PC-3 (cell line): ENCODE data around the gene HLCS. TPM values are rescaled to one million over a fixed set of nuclear protein-coding genes. Genes with fewer than 3 reads are reported as not detected.

ENCODE experiments used
- ATAC-seq: fragments of 200-7000 bp; cut with Tn5 transposase; 2 replicates; pipeline ENCODE4 v1.9.1; 2020; ENCODE audit warnings: mild to moderate bottlenecking, moderate library complexity
- BruUV-seq: library from RNA; stranded (reverse); fragments of 400-500 nt; replicated peaks from 2 replicates; lab custom pipeline; 2021; lab: Mats Ljungman, UMichigan
- CTCF ChIA-PET: fragments of 300-600 bp; sonication (Branson Sonifier 250); formaldehyde crosslinking; loops from one replicate; lab custom pipeline; 2022; ENCODE audit warnings: antibody characterized with exemption; lab: Charles Lee
- POLR2A ChIA-PET: fragments of 300-600 bp; sonication (Branson Sonifier 250); formaldehyde crosslinking; loops from one replicate; lab custom pipeline; 2022; ENCODE audit warnings: antibody characterized with exemption; ENCODE audit not compliant: unreplicated experiment; lab: Charles Lee
- DNase-seq: peaks from one replicate; pipeline ENCODE4 v3.0.0-alpha.2; 2015
- H2AFZ ChIP-seq: fragments of 300-600 bp; sonication (generic); 2 replicates; pipeline ENCODE4 v1.6.0; 2016; ENCODE audit warnings: antibody characterized with exemption, low read length
- H3F3A ChIP-seq: fragments of 300-600 bp; sonication (generic); one replicate; pipeline ENCODE4 v1.6.0; 2017; ENCODE audit warnings: antibody characterized with exemption, low read length, control low read depth, mild to moderate bottlenecking; ENCODE audit not compliant: unreplicated experiment
- H3K27ac ChIP-seq: fragments of 300-600 bp; sonication (generic); 2 replicates; pipeline ENCODE4 v1.5.1; 2016; ENCODE audit warnings: mild to moderate bottlenecking, low read length
- H3K27me3 ChIP-seq: fragments of 300-600 bp; sonication (generic); 2 replicates; pipeline ENCODE4 v1.6.1; 2016; ENCODE audit warnings: low read length, mixed read lengths
- H3K36me3 ChIP-seq: fragments of 300-600 bp; sonication (generic); 2 replicates; pipeline ENCODE4 v1.6.1; 2016; ENCODE audit warnings: low read depth, mixed run types, low read length, mixed read lengths
- H3K4me1 ChIP-seq: fragments of 300-600 bp; sonication (generic); 2 replicates; pipeline ENCODE4 v1.5.1; 2016; ENCODE audit warnings: low read length; ENCODE audit not compliant: insufficient read depth
- H3K4me2 ChIP-seq: fragments of 300-600 bp; sonication (generic); 2 replicates; pipeline ENCODE4 v1.6.0; 2016; ENCODE audit warnings: low read length
- H3K4me3 ChIP-seq: fragments of 300-600 bp; sonication (generic); 2 replicates; pipeline ENCODE4 v1.5.1; 2016; ENCODE audit warnings: mild to moderate bottlenecking, low read length, mixed read lengths
- H3K79me2 ChIP-seq: fragments of 300-600 bp; sonication (generic); 2 replicates; pipeline ENCODE4 v1.6.1; 2017; ENCODE audit warnings: low read length, mixed read lengths
- H3K9ac ChIP-seq: fragments of 300-600 bp; sonication (generic); 2 replicates; pipeline ENCODE4 v1.6.0; 2016; ENCODE audit warnings: mild to moderate bottlenecking, low read length
- H3K9me2 ChIP-seq: fragments of 300-600 bp; sonication (generic); replicated peaks from 2 replicates; pipeline ENCODE4 v1.6.1; 2016; ENCODE audit warnings: mixed run types, low read length, mixed read lengths
- H3K9me3 ChIP-seq: fragments of 300-600 bp; sonication (generic); 2 replicates; pipeline ENCODE4 v1.6.1; 2016; ENCODE audit warnings: low read length, mixed read lengths
- H4K20me1 ChIP-seq: fragments of 300-600 bp; sonication (generic); 2 replicates; pipeline ENCODE4 v1.6.1; 2016; ENCODE audit warnings: low read length, mixed read lengths
- EZH2 ChIP-seq: fragments of 300-600 bp; sonication (generic); IDR thresholded peaks from one replicate; pipeline ENCODE4 v1.6.1; 2017; ENCODE audit warnings: antibody characterized with exemption, mild to moderate bottlenecking, low read length; ENCODE audit not compliant: unreplicated experiment
- EZH2phosphoT487 ChIP-seq: fragments of 300-600 bp; sonication (generic); IDR thresholded peaks from 2 replicates; pipeline ENCODE4 v1.6.1; 2018; ENCODE audit warnings: mild to moderate bottlenecking, antibody characterized with exemption, low read length, borderline replicate concordance
- intact Hi-C: fragments of 100-400 bp; cut with micrococcal nuclease; formaldehyde crosslinking; loops from 2 replicates; pipeline ENCODE4 v1.9.0; 2023
- total RNA-seq: library from RNA; depleted of rRNA; stranded (reverse); fragments of >200 nt; gene quantifications from 2 replicates; pipeline ENCODE4 v1.2.3, GENCODE V29; 2014
- TF ChIP-seq, protein P1 (sequence below): fragments of 300-600 bp; sonication (generic); conservative IDR thresholded peaks from 2 replicates; pipeline ENCODE4 v1.5.1; 2017; ENCODE audit warnings: antibody characterized with exemption, low read depth, mild to moderate bottlenecking, low read length

HLCS gene
- total RNA-seq, 1 experiment from 2014 or later: 44.1 TPM

DNA sequence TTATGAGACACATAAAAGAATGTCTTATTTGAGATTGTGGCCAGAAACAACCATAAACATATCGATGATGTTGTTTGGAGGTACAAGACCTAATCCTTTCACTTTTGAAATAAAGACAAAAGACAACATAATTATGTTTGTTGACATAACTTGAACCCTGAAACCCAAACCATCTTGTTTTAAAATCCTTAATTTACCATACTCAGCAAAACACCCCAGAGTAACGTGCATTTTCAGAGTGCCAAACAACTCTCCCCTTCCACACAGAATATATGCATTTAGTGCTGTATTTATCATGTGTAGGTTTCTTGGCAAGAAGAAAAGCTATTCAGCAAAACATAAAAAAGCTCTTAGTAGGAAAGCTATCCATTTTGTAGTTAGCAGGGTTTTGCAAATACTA, 250.1 kb downstream of the HLCS start:
- Histone ChIP-seq H3K27ac (no peak overlapping the region), H3K9me3 (no peaks in the 10 kb centered on the region), H3K4me1 (peaks cover 37% of the 10 kb centered on the region), H3K4me2 (no peak overlapping the region), H2AFZ (no peak overlapping the region), H3K36me3 (peaks cover 75% of the 10 kb centered on the region), H3K9me2 (no peaks in the 10 kb centered on the region), H3K27me3 (no peaks in the 10 kb centered on the region), H3K4me3 (no peak overlapping the region), H3F3A (no peaks in the 10 kb centered on the region), H4K20me1 (peaks cover 9% of the 10 kb centered on the region), H3K79me2 (peaks cover 55% of the 10 kb centered on the region), H3K9ac (no peak overlapping the region)
- TF ChIP-seq, protein P1, sequence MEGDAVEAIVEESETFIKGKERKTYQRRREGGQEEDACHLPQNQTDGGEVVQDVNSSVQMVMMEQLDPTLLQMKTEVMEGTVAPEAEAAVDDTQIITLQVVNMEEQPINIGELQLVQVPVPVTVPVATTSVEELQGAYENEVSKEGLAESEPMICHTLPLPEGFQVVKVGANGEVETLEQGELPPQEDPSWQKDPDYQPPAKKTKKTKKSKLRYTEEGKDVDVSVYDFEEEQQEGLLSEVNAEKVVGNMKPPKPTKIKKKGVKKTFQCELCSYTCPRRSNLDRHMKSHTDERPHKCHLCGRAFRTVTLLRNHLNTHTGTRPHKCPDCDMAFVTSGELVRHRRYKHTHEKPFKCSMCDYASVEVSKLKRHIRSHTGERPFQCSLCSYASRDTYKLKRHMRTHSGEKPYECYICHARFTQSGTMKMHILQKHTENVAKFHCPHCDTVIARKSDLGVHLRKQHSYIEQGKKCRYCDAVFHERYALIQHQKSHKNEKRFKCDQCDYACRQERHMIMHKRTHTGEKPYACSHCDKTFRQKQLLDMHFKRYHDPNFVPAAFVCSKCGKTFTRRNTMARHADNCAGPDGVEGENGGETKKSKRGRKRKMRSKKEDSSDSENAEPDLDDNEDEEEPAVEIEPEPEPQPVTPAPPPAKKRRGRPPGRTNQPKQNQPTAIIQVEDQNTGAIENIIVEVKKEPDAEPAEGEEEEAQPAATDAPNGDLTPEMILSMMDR: no peak
- no peak for TF ChIP-seq EZH2phosphoT487
- TF ChIP-seq EZH2: no peak
- DNase-seq (no peak), ATAC-seq (no peak)
- BruUV-seq: TSS peak; percentile 0
- ChIA-PET POLR2A (interaction anchor here (1.0 kb wide), 1 partner anchor 63 kb away, joined by 3 read pairs; no protein-coding TSS in a partner anchor), CTCF (interaction anchor here (0.7 kb wide), 1 partner anchor 294 kb away, joined by 6 read pairs; no protein-coding TSS in a partner anchor)
- intact Hi-C loops: loop anchor here (5.0 kb wide), 2 partner anchors 54 to 214 kb away; no protein-coding TSS in a partner anchor

DNA sequence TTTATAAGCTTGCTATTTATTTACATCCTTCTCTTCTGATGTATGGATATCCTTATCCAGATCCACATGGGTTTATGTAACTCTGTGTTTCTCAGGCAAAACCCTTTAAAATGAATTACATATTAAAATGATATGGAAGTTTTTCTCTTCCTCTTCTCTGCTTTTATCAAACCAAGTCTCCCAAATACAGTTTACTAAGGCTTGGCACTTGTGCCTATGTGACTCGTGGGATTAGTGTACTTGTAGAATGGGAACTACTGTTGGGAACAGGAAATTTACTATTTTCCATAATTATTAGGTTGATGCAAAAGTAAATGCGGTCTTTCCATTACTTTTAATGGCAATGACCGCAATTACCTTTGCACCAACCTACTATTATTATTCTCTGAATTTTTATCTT, 252.7 kb downstream of the HLCS start:
- DNase-seq: peak; percentile 73
- no TSS peak for BruUV-seq
- POLR2A ChIA-PET: interaction anchor here (0.6 kb wide), 1 partner anchor 551 kb away, joined by 3 read pairs; no protein-coding TSS in a partner anchor

DNA sequence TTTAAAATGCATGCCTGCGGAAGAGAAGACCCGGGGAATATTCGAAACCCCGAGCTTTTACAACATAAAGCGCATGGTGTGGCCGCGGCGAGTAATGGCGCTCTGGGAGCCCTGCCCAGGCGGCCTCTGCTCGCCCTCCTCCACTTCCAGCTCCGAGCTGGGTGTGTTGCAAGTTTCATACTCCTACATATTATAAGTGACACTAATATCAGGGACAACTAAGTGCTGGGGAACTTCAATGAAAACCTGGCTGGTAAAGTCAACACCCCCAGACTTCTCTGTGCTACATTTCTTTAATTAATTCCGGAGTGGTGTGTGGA, 255.8 kb downstream of the HLCS start:
- Histone ChIP-seq H3K9me2 (no peaks in the 10 kb centered on the region), H3K79me2 (peaks cover 98% of the 10 kb centered on the region), H2AFZ (no peak overlapping the region), H3K9ac (no peak overlapping the region), H3F3A (no peaks in the 10 kb centered on the region), H3K9me3 (no peaks in the 10 kb centered on the region), H3K27ac (no peak overlapping the region), H3K4me1 (peaks cover 27% of the 10 kb centered on the region), H3K36me3 (peaks cover 48% of the 10 kb centered on the region), H3K4me3 (no peak overlapping the region), H3K4me2 (no peak overlapping the region), H4K20me1 (peaks cover 41% of the 10 kb centered on the region), H3K27me3 (no peaks in the 10 kb centered on the region)
- no peak for DNase-seq
- intact Hi-C loops: no loop called here
- TF ChIP-seq EZH2: no peak
- TF ChIP-seq, protein P1: no peak
- no peak for TF ChIP-seq EZH2phosphoT487
- no peak for ATAC-seq
- ChIA-PET CTCF (no interaction called here), POLR2A (interaction anchor here (0.7 kb wide), 1 partner anchor 68 kb away, joined by 3 read pairs; no protein-coding TSS in a partner anchor)
- no TSS peak for BruUV-seq

More for the DNA sequence above, 252.7 kb downstream of the HLCS start:
- Histone ChIP-seq H2AFZ (no peak overlapping the region), H3K4me1 (peaks cover 31% of the 10 kb centered on the region), H3K9me3 (no peaks in the 10 kb centered on the region), H3K79me2 (peaks cover 70% of the 10 kb centered on the region), H3K27me3 (no peaks in the 10 kb centered on the region), H3K4me3 (no peak overlapping the region), H3K36me3 (peaks cover 62% of the 10 kb centered on the region), H4K20me1 (peaks cover 14% of the 10 kb centered on the region), H3K9me2 (no peaks in the 10 kb centered on the region), H3K4me2 (no peak overlapping the region), H3K9ac (no peak overlapping the region), H3F3A (no peaks in the 10 kb centered on the region), H3K27ac (peak overlapping the region; percentile 36)
- intact Hi-C loops: no loop called here
- CTCF ChIA-PET: no interaction called here
- peak; percentile 65 for ATAC-seq
- TF ChIP-seq EZH2 (no peak), EZH2phosphoT487 (no peak)
- TF ChIP-seq, protein P1: no peak
